ENCODE measurements around the gene PSAT1.

DNA sequence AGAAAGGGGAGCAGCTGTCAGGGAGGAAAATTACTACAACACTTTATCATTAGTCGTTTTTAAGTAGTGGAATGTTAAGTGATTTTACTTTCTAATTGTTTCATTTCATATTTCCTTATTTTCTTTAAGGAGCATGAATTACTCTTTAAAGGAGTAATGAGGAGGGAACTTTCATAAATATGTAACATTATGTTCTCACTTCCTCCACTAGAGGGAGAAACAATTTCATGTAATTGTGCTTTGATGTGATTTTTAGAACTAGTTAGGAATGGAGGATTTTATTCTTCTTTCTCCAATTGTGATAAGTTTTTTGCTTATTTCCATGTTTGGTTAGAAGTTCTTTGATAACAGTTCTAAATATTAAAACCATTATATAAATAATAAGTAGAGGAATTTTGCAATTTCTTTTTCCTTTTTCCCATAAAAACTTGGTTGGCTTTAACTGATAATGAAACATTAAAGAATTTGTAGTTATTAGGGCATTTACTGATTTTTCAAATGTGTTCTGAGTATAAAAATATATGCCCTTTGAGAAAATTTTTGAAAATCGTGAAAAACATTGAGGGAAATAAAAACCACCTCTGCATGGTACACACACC lies 35.4 kb upstream of the PSAT1 start:
- TF ChIP-seq CTCF (IDR thresholded peaks at IDR 0.05): peak; percentile 45 to 65 (median 64)
- TF ChIP-seq POLR2A (IDR thresholded peaks at IDR 0.05): no peak

All from tibial nerve (tissue), 3 donors.